NB4 (cell line): Measurements from ENCODE around the gene TYR.
"Not testable (repeated sequence)": the region's sequence is repeated elsewhere in the genome, so short reads cannot be mapped to it uniquely, and the experiment has no call there.

ENCODE experiments used
- DNase-seq: peaks from one replicate; pipeline ENCODE4 v3.0.0; 2010; ENCODE audit warnings: low read depth
- H3K4me3 ChIP-seq: one replicate; pipeline ENCODE4 v1.5.1; 2011; ENCODE audit warnings: mild to moderate bottlenecking, low read depth, low read length, moderate library complexity
- MYC ChIP-seq: IDR thresholded peaks from 2 replicates; pipeline ENCODE4 v1.6.1; 2011; ENCODE audit warnings: low read depth, low read length
- POLR2A ChIP-seq: IDR thresholded peaks from 2 replicates; pipeline ENCODE4 v1.6.1; 2011; ENCODE audit warnings: mild to moderate bottlenecking; ENCODE audit not compliant: insufficient read length; ENCODE audit errors: extremely low read depth
- TF ChIP-seq, protein P1 (sequence below): IDR thresholded peaks from one replicate; pipeline ENCODE4 v1.5.1; 2012; ENCODE audit warnings: low read depth, low read length
- TF ChIP-seq, protein P2 (sequence below): IDR thresholded peaks from 2 replicates; pipeline ENCODE4 v1.6.1; 2011; ENCODE audit warnings: low read depth, low read length

Gene TYR

DNA sequence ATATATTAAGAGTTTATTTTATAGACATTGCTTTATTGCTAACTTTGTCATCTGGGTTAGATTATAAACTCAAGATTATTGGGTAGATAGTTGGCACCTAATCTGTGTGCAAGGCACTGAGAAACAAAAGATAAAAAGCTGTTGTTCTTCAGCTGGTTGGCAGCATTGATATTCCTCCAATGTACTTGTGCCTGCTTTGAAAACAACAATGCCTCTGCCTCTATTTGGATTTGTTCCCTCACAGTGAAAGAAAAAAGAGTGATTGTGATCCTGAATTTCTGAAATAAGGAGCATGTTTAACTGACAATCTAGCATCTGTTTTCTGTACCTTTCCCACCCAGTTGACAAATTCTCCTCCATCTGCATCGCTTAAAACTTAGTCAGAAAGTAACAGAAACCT lies 98.3 kb downstream of the TYR start:
- TF ChIP-seq, protein P1, sequence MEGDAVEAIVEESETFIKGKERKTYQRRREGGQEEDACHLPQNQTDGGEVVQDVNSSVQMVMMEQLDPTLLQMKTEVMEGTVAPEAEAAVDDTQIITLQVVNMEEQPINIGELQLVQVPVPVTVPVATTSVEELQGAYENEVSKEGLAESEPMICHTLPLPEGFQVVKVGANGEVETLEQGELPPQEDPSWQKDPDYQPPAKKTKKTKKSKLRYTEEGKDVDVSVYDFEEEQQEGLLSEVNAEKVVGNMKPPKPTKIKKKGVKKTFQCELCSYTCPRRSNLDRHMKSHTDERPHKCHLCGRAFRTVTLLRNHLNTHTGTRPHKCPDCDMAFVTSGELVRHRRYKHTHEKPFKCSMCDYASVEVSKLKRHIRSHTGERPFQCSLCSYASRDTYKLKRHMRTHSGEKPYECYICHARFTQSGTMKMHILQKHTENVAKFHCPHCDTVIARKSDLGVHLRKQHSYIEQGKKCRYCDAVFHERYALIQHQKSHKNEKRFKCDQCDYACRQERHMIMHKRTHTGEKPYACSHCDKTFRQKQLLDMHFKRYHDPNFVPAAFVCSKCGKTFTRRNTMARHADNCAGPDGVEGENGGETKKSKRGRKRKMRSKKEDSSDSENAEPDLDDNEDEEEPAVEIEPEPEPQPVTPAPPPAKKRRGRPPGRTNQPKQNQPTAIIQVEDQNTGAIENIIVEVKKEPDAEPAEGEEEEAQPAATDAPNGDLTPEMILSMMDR = no peak
- TF ChIP-seq POLR2A (no peak), MYC (no peak)
- TF ChIP-seq, protein P2, sequence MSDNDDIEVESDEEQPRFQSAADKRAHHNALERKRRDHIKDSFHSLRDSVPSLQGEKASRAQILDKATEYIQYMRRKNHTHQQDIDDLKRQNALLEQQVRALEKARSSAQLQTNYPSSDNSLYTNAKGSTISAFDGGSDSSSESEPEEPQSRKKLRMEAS = no peak
- no peak overlapping the region for H3K4me3 ChIP-seq
- no peak for DNase-seq

DNA sequence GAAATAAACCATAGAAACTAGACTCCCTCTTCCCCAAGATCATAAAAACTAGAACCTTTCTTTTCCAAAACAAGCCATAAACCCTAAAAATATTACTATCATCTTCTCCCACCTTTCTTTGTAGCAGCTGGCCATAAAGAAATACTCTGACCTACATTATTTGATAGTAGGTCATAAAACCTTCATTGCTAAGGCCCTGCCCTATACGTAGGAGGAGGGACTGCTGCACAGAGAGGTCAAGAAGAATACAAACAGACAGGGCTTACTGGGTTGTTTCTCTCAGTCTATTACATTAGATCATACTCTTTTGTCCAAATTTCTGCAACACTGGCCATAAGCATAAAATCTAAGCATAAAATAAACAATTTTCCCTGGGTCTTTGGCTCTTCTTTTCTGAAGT lies 101.5 kb downstream of the TYR start:
- DNase-seq = no peak
- TF ChIP-seq, protein P2 = no peak
- no peak for TF ChIP-seq MYC
- TF ChIP-seq, protein P1 = no peak
- TF ChIP-seq POLR2A = no peak
- H3K4me3 ChIP-seq = no peak overlapping the region

DNA sequence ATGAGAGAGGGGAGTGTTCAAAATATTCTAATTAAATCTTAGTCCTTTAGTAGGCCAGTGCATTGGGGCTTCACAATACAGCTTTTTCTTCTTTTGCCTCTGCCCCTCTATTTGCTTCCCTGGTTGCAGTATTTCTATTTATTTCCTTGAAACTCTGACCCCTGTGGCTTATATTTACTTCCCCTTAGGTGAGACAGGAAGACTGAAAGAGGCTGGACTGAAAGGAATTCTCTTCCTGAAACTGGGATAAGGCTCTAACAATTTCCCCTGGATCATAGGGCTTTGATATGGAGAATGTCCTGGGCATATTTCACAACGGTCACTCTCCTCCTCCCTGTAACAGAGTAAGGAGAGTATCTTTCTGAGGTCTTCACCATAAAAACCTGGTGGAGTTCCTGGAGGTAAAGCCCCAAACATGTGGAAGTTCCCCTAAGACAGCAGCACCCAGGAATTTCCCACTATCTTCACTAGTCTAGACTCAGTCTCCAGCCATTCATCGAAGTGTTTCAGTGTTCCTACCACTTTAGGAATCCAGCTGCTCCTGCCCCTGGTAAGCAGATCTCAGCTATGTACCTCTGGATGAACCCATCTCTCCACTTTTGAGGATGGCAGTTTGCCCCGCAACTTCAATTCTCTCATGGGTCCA lies 103.5 kb downstream of the TYR start:
- DNase-seq, H3K4me3 ChIP-seq: not testable (repeated sequence)

DNA sequence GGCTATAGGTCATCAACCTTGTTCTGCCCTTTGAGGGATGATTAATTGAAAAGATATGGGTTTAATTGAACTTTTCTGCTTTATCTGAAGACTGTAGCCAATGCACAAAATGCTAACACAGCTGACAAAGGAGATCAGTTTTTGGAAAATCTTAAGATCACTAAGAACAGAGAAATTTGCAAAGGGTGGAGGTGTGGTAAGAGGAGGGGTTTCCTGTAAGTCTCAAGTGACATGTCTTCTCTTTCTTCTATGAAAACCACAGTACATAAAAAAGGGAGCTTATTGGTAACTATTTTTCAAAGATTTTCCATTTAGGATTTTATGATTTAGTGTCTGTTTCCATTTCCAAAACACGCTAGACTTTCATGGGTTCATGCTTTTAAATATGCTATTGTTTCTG lies 108.9 kb downstream of the TYR start:
- DNase-seq, H3K4me3 ChIP-seq: not testable (repeated sequence)

DNA sequence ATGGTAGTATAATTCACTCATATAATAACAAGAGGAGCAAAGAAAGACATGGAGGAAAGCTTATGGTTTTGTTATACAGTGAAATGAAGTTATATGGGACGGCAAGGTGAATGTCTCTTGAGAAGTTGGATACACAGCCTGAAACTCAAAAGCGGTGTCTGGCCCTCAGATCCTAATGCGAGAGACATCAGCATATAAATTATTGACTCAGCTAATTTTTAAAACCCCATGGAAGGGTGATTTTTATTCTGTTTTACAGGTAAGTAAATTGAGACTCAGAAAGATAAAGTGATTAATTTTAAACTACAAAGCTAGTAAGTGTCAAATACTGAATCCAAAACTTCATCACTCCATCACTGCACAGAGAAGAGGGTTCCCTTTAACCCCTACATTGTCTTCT lies 110.3 kb downstream of the TYR start:
- H3K4me3 ChIP-seq, DNase-seq: not testable (repeated sequence)

DNA sequence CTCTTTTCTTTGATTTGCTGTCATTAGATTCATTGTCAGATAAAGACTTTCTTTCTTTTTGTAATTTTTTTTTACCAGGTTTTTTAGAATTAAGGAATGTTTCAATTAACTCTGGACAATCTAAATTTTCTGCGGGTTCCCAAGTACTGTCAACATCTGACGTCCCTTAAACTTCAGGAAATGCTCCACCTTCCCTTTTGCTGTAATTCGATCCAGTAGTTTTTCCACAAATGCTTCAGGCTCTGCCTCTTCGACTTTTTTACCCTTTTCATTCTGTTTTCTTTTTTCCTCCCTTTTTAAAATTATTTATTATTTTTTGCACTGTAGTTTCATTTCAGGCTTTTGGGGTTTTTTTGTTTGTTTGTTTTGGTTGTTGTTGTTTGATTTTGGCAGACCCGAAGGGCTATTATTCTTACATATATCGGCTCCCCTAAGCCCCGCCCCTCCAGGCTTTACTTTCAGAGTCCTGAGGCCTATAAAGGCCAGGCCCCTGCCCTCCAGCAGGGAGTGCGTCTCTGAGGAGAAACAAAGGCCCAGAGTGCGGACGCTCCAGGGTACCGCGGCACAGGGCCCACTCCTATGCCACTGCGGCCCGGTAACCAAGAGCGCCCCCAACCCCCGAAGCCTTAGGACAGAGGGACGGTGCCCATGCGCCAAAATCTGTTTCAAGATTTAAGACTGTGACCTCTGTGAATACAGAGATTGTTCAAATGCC lies 116.4 kb downstream of the TYR start:
- no peak for DNase-seq
- no peak for TF ChIP-seq MYC
- TF ChIP-seq, protein P2 = no peak
- TF ChIP-seq, protein P1 = no peak
- TF ChIP-seq POLR2A = no peak
- H3K4me3 ChIP-seq = no peak overlapping the region

DNA sequence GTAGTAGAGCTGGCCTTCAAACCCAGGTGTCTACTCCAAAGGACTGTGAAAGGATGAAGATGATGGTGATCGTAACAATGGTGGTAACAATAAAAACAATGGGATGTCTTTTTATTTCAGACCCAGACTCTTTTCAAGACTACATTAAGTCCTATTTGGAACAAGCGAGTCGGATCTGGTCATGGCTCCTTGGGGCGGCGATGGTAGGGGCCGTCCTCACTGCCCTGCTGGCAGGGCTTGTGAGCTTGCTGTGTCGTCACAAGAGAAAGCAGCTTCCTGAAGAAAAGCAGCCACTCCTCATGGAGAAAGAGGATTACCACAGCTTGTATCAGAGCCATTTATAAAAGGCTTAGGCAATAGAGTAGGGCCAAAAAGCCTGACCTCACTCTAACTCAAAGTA lies 117.3 kb downstream of the TYR start:
- not testable (repeated sequence) for DNase-seq, H3K4me3 ChIP-seq

DNA sequence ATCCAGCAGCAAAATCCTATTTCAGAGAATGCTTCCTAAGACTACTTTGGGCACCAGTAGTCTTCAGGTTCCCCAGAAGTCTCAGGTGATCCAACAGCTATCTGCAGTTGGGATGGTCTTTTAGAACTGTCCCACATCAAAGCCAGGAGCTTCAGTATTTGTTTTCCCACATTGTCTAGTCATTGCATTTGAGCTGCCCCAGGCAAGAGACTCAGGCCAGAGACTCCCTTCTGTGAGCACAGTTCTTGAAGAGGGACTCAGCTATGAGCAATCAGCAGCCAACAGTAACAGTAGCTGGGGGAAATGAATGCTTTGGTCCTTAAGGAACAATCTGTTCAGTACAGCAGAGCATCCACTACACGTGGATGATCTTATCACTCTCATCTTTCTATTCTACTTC lies 125.4 kb downstream of the TYR start:
- H3K4me3 ChIP-seq, DNase-seq: not testable (repeated sequence)

DNA sequence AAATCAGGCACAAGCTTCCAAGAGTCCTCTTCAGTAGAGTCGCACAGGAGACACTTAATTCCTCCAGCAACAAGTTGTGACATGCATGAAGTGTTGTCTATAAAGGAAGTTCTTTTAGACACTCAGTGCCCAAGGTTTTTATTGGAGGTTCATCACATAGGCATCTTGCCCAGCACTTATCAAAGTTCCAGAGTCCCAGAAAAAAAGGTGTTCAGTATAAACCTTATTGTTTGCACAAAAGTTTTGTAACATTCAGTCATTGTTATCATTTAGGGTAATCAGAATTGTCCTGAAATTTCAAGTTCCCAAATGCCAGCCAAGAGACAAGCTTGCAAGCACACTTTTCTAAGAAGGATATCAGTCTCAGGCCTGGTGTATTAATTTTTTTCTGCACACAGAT lies 130.6 kb downstream of the TYR start:
- H3K4me3 ChIP-seq, DNase-seq: not testable (repeated sequence)

DNA sequence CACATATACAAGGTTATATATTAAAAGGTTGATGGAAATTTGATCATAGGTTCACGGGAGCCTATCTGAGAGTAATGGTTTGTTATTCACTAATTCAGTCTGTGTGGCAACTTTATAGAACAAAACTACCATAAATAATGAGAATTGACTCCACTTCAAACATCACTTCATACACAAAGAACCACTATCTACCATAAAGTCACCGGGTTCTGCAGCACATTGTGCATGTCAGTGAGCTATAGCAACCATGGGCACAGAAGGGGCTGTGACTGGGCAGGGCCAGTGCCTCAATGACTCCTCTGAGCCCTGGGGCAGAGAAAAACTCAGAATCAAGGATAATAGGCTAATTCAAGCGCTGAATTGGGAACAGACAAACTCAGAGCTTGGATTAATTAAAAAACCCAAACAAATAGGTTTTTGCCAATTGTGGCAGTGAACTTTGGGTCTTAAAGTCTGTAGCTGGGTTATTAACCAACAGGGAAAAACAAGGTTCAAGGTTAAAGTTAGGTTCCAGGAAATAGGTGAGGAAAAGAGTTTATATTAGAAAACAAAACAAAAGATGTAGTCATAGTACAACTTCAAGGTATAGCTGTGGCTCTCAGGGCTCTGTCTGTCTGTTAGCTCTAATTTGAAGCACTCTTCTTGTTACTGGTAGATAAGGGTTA lies 131.8 kb downstream of the TYR start:
- H3K4me3 ChIP-seq, DNase-seq: not testable (repeated sequence)

DNA sequence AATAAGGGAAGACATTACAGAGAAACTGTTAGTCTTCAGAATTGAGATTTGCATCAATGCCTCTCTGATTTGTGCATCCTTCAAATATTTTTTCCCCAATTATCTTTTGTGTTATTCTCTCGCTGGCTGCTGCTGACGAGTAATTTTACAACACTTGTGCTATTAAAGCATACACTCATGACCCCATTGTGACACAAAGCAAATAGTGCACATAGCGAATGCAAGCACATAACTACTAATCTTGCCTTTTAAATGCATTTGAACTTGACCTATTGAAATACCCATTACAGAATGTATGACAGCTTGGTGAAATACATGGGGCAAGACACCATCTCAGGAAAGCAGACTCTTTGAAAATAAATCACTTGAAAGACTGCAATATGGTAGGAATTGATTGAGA lies 132.9 kb downstream of the TYR start:
- H3K4me3 ChIP-seq, DNase-seq: not testable (repeated sequence)
